Dermis blood vessel endothelial cell (primary cell): ENCODE data around the gene EPB41L2. TPM values are rescaled to one million over a fixed set of nuclear protein-coding genes. Genes with fewer than 3 reads are reported as not detected.
"Not testable (repeated sequence)": the region's sequence is repeated elsewhere in the genome, so short reads cannot be mapped to it uniquely, and the experiment has no call there.

Experiments used
- DNase-seq: peaks from one replicate; pipeline ENCODE4 v3.0.0; 2010
- total RNA-seq: library from RNA; depleted of rRNA; stranded (reverse); fragments of >200 nt; gene quantifications from 2 replicates; pipeline ENCODE4 v1.2.3, GENCODE V29; 2014

EPB41L2 gene
- total RNA-seq = 94.4 and 200 TPM in 2 replicates

DNA sequence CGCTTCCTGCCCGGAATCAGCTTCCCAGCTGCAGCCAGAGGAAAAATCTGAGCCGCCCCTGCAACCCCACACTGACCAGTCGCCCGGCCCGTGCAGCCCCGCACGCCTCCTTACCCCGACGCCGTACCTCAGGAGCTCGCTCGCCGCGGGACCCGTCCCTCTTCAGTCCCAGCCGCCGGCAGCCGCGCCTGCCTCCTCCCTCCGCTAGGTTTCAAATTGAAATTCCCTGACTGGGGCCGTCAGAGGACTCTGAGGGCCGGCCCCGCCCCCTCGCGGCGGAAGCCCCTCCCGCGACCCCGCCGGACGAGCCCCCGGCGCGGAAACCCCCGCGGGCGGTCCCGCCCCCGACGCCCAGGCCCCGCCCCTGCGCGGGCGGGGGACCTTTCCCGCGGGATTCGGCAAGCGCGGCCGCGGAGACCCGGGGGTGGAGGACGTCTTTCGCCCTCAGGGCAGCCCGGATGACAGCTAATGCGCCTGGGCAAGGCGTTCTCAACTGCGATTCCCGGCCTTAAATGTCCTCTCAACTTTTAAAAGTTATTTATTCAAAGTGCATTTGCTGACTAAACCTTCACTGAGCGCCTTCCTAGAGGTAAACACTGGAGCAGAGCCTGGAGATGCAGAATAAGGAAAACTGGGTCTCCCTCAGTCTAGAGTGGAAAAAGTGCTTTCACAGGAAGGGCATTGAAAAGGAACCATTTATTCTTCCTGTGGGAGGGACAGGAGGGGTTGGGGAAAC, at the start of gene EPB41L2:
Gene EPB41L2 (minus strand): TSS at position 218 of the 736 bp plus-strand sequence. CDS start 106,760 bp downstream, outside the sequence.
- peak; percentile 92 for DNase-seq

DNA sequence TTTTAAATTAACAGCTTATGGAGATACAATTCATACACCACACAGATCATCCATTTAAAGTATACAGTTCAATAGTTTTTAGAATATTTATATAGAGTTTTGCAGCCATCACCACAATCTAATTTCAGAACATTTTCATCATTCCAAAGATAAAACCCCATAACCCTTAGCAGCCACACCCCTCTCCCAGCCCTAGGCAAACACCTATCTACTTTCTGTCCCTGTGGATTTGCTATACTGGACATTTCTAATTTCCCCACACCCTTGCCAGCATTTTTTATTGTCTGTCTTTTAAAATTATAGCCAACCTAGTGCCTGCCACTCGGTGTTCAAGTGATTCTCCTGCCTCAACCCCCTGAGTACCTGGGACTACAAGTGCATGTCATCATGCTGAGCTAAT, 49.2 kb upstream of the EPB41L2 start:
- DNase-seq = no peak

DNA sequence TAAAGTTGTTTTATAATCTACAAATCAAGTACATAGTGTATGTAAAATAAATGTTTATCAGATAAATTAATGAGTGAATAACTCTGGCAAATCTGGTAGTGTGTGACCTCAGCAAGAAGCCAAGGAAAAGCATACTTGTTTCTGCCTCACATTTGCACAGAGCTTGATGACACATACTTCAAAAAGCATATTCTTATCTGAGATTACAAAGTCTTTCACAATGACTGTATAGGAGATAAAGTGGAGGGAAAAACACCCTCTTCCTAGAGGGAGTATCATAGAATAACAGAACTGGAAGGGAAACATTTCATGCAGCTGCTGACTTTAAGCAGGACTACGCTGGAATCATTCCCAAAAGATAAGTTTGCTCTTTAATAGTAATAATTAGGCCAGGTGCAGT, 44.1 kb upstream of the EPB41L2 start:
- DNase-seq = peak; percentile 54

DNA sequence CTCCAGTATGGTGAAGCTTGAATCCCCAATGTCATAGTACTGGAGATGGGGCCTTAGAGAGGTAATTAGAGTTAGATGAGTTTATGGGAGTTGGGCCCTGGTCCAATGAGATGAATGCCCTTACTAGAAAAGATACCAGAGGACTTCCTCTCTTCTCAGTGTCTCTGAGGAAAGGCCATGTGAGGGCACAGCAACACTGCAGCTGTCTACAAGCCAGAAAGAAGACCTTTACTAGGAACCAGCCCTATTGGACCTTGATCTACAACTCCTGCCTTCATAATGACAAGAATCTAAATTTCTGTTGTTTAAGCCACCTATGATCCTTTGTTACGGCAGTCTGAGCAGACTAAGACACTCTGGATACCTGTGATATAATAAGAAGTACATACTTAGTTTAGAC, 40.9 kb upstream of the EPB41L2 start:
- no peak for DNase-seq

DNA sequence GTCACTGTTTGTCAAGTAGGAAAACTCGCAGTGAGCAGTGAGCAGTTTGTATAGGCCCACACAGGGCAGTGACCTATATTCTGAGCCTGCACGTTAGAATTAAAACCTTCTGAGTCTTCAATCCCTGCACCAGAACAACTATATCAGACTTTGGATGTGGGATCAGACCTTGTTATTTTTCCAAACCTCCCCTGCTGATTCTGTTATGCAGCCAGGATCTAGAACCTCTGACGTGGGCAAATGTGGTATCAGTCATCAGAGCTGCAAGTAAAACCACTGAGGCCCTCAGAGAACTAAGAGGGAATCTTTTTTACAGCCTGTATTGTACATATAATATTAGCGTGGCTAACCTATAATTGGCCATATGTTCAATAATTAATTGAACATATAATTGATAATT, 40.3 kb upstream of the EPB41L2 start:
- no peak for DNase-seq

DNA sequence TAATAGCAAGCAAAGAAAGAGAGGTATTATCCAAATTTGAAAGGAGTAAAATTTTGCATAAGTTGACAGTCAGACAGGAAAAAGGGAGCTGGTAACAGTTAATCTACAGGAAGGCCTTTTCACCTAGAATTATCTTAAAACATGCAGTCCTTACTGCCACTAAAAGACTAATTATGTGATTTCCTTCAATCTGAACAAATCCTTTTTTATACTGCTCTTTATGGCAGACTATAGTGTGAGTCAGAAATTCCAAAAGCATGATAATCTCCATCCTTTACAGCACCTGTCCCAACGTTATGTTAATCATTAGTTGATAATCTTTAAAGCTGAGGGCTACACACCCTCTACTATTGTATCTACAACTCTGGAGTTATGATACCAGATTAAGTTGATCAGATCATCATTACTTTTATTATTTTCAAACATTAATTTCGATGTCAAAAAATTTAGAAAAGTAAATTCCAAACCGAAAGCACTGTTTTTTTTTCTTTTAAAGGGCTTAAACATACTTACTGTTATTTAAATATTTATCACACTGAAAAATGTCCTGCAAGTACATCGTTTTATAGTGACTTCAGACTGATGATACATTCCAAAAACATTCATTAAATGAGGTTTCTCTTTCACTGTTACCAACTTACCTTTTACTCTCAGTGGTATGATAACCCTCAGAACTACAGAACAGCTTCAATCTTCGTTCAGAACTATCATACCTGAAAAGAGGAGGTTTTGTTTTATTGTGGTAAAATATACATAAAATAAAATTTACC, 39.1 kb upstream of the EPB41L2 start:
- DNase-seq = peak; percentile 34

DNA sequence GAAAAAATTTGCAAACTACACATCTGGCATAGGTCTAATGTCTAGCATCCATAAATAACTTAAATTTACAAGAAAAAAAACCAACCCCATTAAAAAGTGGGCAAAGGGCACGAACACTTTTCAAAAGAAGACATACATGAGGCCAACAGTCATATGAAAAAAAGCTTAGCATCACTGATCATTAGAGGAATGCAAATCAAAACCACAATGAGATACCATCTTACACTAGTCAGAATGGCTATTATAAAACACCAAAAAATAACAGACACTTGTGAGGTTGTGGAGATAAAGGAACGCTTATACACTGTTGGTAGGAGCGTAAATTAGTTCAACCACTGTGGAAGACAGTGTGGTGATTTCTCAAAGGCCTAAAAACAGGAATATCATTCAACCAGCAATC, 33.7 kb upstream of the EPB41L2 start:
- no peak for DNase-seq

DNA sequence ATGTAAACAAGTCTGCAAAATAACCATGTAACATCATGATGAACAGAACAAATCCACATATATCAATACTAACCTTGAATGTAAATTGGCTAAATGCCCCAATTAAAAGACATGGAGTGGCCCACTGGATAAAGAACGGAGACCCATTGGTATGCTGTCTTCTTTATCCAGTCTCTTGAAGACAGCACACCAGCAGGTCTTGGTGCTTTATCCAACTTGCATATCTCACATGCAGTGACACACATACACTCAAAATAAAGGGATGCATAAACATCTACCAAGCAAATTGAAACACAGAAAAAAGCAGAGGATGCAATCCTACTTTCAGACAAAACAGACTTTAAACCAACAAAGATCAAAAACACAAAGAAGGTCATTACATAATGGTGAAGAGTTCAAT, 30.3 kb upstream of the EPB41L2 start:
- no peak for DNase-seq

DNA sequence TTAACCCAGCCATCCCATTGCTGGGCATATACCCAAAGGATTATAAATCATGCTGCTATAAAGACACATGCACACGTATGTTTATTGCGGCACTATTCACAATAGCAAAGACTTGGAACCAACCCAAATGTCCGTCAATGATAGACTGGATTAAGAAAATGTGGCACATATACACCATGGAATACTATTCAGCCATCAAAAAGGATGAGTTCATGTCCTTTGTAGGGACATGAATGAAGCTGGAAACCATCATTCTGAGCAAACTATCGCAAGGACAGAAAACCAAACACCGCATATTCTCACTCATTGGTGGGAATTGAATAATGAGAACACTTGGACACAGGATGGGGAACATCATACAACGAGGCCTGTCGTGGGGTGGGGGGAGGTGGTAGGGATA, 28.9 kb upstream of the EPB41L2 start:
- not testable (repeated sequence) for DNase-seq

DNA sequence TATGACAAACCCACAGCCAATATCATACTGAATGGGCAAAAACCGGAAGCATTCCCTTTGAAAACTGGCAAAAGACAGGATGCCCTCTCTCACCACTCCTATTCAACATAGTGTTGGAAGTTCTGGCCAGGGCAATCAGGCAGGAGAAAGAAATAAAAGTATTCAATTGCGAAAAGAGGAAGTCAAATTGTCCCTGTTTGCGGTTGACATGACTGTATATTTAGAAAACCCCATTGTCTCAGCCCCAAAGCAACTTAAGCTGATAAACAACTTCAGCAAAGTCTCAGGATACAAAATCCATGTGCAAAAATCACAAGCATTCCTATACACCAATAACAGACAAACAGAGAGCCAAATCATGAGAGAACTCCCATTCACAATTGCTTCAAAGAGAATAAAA, 27.3 kb upstream of the EPB41L2 start:
- not testable (repeated sequence) for DNase-seq

DNA sequence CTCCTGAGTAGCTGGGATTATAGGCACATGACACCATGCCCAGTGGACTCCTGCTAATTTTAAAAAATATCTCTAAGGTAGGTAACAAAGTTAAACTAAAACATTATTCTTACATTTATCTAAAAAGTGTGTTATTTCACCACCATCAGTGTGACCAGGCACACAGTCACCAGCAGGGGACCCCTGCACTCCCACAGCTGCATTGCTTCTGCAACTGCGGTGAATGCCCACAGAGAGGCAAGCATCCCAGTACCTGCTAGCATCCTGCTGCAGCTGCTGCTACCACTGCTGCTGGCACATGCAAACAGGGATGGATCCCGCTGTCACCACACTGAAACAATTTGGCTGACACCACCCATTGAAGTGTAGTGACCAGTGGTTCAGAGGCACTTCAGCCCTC, 21.9 kb upstream of the EPB41L2 start:
- DNase-seq = no peak

DNA sequence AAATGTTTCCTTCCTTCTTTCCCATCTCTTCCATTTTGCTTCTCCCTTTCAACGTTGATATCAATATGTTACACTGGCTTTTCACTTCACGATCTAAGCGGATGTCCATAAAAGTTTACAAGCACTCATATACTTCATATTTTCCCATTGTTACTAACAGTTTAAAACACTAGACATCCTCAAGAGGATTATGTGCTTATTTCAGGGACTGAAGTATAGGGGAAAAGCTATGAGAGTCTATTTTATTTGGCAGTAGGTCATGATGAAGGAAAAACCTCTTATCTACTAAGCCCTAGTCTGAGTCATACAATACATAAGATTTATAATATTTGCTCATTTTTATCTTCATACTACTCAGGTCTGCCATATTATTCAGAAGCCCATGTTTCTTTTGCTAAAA, 20.6 kb upstream of the EPB41L2 start:
- DNase-seq = no peak

DNA sequence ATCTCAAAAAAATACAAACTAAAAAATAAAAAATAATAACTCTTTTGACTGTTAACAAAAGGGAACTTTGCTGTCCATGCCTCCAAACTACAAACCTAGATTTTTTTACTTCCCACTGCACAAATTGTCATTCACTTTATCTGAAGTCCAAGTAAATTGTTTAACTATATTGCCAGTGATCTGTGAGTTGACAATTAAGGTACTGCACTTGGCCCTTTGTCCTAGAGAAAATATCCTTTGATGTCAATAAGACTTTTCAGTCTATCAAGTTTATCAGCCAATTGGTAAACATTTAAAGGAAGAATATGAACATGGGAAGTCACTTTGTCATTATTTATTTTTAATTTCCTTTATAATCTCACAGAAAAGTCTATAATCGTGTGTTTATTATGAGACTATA, 19.3 kb upstream of the EPB41L2 start:
- no peak for DNase-seq

DNA sequence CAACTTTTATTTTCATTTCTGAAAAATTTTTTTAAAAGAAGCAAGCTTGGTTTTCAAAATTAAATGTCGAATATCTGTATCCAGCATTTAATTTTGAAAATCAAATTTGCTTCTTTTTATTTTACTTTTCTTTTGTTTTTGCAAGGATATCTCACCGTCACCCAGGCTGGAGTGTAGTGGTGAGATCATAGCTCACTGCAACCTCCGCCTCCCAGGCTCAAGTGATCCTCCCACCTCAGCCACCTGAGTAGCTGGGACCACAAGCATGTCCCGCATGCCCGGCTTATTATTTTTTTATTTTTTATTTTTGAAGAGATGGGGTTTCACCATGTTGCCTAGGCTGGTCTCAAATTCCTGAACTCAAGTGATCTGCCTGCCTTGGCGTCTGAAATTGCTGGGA, 17.0 kb upstream of the EPB41L2 start:
- DNase-seq = no peak

DNA sequence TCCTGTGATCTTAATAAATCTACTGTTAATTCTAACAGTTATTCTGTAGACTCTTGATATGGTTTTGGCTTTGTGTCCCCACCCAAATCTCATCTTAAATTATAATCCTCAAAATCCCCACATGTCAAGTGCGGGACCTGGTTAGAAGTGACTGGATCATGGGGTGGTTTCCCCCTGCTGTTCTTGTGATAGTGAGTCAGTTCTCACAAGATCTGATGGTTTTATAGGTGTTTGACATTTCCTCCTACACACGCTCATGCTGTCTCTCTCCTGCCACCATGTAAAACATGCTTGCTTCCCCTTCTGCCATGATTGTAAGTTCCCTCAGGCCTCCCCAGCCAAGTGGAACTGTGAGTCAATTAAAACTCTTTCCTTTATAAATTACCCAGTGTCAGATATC, 10.5 kb upstream of the EPB41L2 start:
- no peak for DNase-seq

DNA sequence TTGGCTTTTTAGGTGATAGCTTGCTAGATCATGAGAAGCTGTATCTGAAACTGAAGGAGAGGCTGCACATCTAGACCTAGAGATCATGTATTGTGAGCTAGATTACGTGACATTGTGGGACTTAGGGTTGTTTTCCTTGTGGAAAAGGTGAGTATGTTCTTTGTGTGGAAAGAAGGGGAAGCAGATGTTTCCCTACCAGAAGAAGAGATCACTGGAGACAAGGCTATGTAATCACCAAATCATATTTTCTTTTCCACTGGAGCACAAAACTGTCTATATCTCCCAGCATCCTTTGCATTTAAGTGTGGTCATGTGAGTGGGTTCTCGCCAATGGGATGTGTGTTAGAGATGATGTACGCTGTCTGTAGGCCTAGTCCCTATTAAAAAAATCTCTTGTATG, 7.0 kb upstream of the EPB41L2 start:
- DNase-seq = peak; percentile 72

DNA sequence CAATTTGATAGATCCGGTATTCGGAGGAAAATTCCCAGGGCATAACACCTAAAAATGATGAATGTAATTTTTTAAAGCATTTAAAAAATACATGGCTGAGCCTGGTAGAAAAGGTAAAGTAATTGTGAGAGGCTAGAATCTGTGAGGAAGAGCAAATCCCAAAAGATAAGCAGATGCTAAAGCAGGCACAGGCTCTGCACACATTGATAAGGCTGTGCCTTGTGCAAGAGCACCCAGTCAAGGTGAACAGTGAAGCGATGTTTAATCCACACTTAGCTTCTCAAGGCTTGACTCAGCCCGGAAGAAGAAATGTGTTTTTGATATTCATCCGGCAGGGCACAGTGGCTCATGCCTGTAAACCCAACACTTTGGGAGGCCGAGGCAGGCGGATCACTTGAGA, 5.1 kb upstream of the EPB41L2 start:
- DNase-seq = no peak

DNA sequence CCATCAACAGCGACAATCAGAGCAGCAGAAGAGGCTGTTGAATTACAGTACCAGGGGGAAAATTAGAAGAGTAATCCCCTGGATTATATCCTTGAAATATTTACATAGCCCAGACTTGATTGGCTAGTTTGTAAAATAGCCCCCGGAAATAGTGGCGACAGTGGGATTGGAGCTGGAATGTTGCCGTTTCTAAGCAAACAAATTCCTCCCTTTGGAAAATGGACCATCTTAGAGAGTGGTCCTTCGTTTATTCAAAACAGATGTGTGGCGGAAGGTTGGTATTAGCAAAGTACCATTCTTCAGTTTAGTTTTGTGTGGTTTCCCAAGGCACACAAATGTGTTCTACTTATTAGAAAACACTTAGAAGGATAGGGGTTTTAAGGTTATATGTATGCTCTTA, 4.5 kb upstream of the EPB41L2 start:
- no peak for DNase-seq

DNA sequence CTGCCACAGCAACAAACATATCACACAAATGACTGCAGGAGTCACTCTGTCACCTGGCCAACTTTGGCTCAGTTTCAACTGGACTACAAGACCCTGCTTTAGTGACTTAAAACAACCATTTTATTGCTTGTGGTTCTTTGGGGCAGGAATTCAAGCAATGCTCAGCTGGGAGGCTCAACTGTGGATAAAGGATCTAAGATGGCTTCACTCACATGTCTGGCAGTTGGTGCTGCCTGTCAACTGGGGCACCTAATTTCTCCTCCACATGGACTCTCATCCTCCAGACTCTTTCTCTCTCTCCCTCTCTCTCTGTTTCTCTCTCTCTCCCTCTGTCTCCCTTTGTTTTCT, 2.8 kb upstream of the EPB41L2 start:
- no peak for DNase-seq

DNA sequence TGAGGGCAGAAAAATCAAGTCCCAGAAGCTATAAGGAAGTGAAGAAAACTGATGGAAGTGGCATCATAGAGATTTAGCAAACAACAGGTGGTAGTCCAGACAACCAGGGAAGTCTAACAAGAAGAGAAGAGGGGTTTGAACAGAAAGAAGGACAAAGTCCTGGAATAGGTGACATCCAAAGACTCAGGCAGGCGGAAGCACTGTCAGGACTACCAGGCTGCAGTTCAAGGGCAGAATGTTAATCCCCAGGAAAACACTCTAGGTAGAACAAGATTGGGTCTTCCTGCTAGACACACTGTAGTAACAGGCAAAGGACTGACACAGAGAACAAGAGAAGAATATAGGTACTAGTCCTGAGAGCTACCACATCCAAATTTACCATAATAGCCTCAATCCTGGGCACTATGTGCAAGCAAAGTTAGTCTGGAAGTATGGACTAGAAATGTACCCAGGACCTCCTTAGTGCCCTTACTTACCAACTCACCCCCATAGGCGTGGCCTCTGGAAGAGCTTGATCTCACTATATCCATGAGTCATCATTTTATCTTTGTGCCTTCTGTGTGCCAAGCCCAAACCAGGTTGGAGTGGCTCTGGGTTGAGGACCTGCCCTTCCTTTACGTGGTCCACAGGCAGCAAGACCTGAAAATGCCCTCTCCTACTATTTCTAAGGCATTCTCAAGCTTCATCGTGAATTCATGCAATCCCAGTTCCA, 2.2 kb upstream of the EPB41L2 start:
- DNase-seq = no peak

DNA sequence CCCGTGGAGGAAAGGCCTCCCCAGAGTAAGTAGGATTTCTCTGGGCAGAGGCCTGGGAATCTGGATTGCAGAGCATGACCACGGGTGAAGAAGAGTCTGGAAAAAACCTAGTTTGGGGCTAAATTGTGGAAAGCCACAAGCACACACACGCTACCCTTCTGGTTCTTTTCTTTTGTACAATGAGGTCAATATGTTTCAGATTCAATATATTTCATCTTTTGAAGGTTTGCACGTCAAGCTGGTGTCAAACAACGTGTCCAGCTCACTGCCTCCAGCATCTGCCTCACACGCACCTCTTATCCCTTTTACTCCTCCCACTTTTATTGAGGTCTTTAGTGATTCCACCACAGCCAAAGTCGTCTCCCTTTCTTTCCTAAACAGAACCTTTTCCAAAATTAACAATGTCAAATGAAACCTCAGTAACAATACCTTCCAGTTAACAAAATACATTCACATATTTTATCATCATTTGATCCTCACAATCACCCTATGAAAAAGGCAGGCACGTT, 773 bp upstream of the EPB41L2 start:
- DNase-seq = no peak

DNA sequence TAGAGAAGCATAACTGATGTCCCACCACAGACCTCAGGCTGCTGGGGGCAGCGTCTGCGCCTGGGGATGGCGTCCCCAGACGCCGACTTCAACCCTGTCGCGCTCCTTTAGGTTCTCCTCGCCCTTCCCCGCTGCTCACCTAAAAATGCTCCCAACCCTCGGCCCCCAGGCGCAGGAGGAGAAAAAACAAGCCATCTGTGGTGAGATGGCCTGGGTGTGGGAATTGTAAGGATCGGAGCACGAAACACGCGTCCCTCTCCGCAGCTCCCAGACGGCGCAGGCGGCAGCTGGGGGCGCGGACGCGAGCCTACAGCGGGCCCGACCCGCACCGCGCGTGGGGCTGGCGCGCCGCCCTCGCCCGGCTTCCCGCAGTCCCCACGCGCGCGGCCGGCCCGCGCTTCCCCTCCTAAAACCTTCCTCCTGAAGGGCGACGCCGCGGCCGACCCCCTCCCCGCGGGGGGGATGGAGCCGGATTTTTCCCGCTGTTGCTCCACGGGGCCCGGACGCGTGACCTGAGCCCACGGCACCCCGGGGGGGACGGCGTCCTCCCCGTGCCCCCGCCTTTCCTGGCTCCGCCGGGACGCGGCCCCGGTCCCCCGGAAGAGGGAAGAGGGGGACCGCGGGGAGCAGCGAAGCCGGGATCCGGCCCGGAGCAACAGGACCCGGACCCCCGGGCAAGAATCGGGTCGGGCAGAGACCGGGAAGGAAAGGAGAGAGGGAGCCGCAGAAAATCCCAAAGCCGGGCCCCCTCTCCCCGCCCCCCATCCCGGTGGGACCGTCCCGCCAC, 611 bp downstream of the EPB41L2 start:
- peak; percentile 45 for DNase-seq

DNA sequence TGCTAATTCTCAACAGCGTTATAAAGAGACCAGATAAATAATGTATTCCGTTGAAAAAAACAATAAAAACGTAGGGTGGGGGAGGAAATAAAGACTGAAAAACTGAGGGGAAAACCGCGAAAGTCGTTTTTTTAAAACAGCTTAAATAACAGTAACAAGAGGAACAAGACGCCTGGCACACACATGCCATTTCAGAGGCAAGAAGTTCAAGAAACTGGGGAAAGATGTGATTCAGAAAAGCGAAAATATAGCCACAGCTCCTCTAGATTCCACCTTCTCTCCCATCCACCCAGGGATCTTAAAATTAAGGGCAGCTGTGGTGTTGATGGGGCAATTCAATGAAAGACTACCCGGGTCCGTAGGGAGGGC, 1.3 kb downstream of the EPB41L2 start:
- peak; percentile 13 for DNase-seq
